Measurements from ENCODE around the gene TMEM238.
"Not testable (repeated sequence)": the region's sequence is repeated elsewhere in the genome, so short reads cannot be mapped to it uniquely, and the experiment has no call there.

Gene TMEM238

DNA sequence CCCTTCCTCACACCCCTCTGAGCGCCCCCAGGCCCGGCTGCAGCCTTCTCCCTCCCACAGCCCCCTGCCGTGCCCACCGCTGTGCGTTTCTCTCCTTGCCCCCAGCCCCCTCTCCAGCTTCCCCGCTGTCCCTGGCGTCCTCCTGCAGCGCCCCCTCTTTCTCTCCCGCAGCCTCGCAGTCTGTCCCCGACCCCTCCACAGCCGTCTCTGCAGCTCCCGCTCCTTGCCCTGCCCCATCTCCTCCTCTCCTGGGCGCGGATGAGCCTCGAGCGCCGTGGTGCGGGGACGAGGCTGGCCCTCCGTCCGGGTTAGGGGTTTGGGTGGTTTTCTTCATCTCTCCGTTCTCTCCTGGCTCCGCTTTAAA, 43.3 kb downstream of the TMEM238 start:
- Histone ChIP-seq H3K27ac (ENCODE audit: low read length) (no peak overlapping the region), H3K4me3 (ENCODE audit: low read depth in 1 of 2, low read length in 2 of 2) (peak overlapping the region; percentile 77 to 79), H3K9me3 (ENCODE audit: control insufficient read depth in 1 of 2, low read length in 2 of 2) (no peaks in the 10 kb centered on the region), H3K27me3 (ENCODE audit: low read depth, low read length) (no peaks in the 10 kb centered on the region), H3K4me1 (ENCODE audit: control insufficient read depth in 1 of 2, insufficient read depth in 2 of 2, low read length in 2 of 2) (peaks cover 3 to 26% of the 10 kb centered on the region in 2 donors), H3K36me3 (ENCODE audit: control insufficient read depth in 1 of 2, insufficient read depth in 2 of 2, low read length in 2 of 2) (peaks cover 9 to 25% of the 10 kb centered on the region in 2 donors)

DNA sequence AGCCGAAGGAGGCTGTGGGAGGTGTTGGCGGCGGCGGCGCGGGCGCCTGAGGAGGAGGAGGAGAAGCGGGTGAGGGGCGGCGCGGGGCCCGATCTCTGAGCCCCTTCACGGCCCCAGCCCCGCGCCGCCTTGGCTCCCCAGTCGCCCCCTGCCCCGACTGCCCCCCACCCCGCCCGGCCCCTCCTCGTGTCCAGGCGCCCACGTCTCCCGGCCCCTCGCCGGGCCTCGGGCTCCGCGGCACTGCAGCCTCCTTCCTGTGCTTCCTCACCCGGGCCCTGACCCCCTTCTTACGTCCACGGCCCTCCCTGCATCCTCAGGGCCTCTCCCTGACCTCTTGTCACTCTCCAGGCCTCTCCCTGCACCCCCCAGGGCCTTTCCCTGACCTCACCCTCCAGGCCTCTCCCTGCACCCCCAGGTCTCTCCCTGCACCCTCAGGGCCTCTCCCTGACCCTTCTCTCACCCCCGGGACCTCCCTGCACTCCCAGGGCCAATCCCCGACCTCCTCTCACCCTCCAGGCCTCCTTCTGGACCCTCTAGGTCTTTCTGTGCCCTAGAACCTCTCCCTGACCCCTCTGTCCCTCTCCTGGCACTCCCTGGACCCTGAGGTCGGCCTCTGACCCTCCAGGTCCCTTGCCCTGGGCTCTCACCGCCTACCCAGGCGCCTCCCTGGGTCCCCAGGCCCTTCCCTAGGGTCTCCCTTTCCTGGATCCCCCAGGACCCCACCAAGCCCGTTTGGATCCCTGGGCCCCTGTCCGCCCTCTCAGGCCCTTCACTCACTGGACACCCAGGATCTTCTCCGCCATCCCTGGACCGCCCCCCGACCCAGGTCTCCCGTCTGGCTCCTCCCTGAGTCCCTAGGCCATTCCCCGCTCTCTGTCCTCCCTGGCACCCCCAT, 44.0 kb downstream of the TMEM238 start:
- Histone ChIP-seq H3K4me1 (ENCODE audit: control insufficient read depth in 1 of 2, insufficient read depth in 2 of 2, low read length in 2 of 2) (peaks cover 3 to 22% of the 10 kb centered on the region in 2 donors), H3K27me3 (ENCODE audit: low read depth, low read length) (no peaks in the 10 kb centered on the region), H3K4me3 (ENCODE audit: low read depth in 1 of 2, low read length in 2 of 2) (peak overlapping the region; percentile 77 to 79), H3K27ac (ENCODE audit: low read length) (peak overlapping the region; percentile 86), H3K36me3 (ENCODE audit: control insufficient read depth in 1 of 2, insufficient read depth in 2 of 2, low read length in 2 of 2) (peaks cover 9 to 25% of the 10 kb centered on the region in 2 donors), H3K9me3 (ENCODE audit: control insufficient read depth in 1 of 2, low read length in 2 of 2) (no peaks in the 10 kb centered on the region)

DNA sequence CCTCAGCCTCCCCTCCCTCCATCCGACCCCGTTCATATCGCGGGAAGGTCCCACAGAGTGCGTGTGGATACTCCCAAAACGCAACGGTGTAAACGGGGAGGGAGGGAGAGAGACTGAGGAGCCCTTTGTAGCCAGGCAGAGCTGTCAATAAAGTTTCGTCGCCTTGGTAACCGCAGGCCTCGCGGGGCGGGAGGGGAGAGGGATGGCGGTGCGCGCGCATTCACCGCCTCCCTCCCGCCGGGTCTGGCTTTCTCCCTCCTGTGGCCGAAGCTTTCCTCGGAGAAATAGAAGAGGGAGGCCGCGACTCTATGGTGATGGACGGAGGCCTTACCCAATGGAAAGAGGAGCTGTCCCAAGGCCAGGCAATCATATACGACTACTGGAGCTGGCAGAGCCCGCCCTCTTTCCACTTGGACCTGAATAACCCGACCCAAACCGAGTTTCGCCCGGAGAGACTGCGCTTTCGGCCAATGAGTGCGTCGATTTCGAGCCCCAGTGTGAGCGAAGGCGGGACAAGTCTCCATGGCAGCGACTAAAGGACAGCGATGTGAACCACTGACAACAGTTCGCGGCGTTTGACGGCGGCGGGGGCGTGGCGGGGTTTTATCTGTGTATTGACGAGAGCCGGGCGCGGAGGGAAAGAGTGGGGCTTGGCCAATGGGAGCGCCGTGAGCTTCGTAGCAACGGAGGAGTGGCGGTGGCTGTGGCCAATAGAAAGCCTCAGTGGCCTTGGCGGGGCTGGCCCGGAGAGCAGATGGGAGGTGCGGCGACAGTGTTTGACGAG, 44.8 kb downstream of the TMEM238 start, which contains the start of gene KMT5C:
Gene KMT5C, plus strand, starts transcription at position 772 of the 784 bp plus-strand sequence. CDS start 2,061 bp downstream, outside the sequence.
- H3K4me1 ChIP-seq (ENCODE audit: control insufficient read depth in 1 of 2, insufficient read depth in 2 of 2, low read length in 2 of 2): peaks cover 3 to 22% of the 10 kb centered on the region in 2 donors
- no peaks in the 10 kb centered on the region for H3K9me3 ChIP-seq (ENCODE audit: control insufficient read depth in 1 of 2, low read length in 2 of 2)
- H3K4me3 ChIP-seq (ENCODE audit: low read depth in 1 of 2, low read length in 2 of 2): peak within 1 kb of the TSS; percentile 77 to 79
- H3K27me3 ChIP-seq (ENCODE audit: low read depth, low read length): no peaks in the 10 kb centered on the region
- peak within 1 kb of the TSS; percentile 96 for H3K27ac ChIP-seq (ENCODE audit: low read length)
- peaks cover 9 to 25% of the 10 kb centered on the region in 2 donors for H3K36me3 ChIP-seq (ENCODE audit: control insufficient read depth in 1 of 2, insufficient read depth in 2 of 2, low read length in 2 of 2)

DNA sequence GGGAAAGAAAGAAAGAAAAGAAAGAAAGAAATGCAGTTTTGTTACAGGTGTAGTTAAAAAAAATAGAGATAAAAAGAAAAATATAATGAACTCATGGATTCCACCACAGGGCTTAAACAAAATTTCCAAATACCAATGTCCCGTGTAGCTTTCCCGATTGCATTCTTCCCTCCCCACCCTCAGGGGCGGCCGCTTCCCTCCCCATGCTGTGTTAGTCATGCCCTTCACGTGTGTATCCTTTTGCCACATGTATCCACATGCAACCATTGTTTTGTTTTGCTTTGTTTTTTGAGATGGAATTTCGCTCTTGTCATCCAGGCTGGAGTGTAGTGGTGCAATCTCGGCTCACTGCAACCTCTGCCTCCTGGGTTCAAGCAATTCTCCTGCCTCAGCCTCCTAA, 48.0 kb downstream of the TMEM238 start:
- Histone ChIP-seq H3K9me3 (ENCODE audit: control insufficient read depth in 1 of 2, low read length in 2 of 2) (no peaks in the 10 kb centered on the region), H3K4me3 (ENCODE audit: low read depth in 1 of 2, low read length in 2 of 2) (no peak overlapping the region), H3K27me3 (ENCODE audit: low read depth, low read length) (no peaks in the 10 kb centered on the region), H3K27ac (ENCODE audit: low read length) (no peak overlapping the region), H3K4me1 (ENCODE audit: control insufficient read depth in 1 of 2, insufficient read depth in 2 of 2, low read length in 2 of 2) (peaks cover 3 to 16% of the 10 kb centered on the region in 2 donors), H3K36me3 (ENCODE audit: control insufficient read depth in 1 of 2, insufficient read depth in 2 of 2, low read length in 2 of 2) (peaks cover 0 to 2% of the 10 kb centered on the region in 2 donors)

DNA sequence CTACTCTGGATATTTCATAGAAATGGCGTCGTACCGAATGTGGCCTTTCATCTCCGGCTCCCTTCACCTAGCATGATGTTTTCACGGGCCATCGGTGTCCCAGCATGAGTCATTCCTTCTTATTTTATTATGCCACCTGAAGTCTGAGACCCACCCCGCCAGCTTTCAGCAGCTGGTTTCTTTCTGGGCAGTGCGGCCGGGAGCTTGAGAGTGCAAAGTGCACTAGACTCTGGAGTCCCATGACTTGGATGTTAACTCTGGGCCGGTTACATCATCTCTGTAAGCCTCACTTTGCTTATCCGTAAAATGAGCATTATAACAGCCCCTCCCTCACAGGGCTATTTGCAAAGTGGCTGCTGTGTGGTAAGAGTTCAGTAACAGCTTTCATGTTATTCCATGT, 50.2 kb downstream of the TMEM238 start:
- H3K27ac ChIP-seq (ENCODE audit: low read length): no peak overlapping the region
- H3K4me1 ChIP-seq (ENCODE audit: control insufficient read depth in 1 of 2, insufficient read depth in 2 of 2, low read length in 2 of 2): peaks cover 3 to 6% of the 10 kb centered on the region in 2 donors
- peaks cover 0 to under 1% of the 10 kb centered on the region in 2 donors for H3K36me3 ChIP-seq (ENCODE audit: control insufficient read depth in 1 of 2, insufficient read depth in 2 of 2, low read length in 2 of 2)
- H3K9me3 ChIP-seq (ENCODE audit: control insufficient read depth in 1 of 2, low read length in 2 of 2): no peaks in the 10 kb centered on the region
- no peaks in the 10 kb centered on the region for H3K27me3 ChIP-seq (ENCODE audit: low read depth, low read length)
- H3K4me3 ChIP-seq (ENCODE audit: low read depth in 1 of 2, low read length in 2 of 2): no peak overlapping the region

DNA sequence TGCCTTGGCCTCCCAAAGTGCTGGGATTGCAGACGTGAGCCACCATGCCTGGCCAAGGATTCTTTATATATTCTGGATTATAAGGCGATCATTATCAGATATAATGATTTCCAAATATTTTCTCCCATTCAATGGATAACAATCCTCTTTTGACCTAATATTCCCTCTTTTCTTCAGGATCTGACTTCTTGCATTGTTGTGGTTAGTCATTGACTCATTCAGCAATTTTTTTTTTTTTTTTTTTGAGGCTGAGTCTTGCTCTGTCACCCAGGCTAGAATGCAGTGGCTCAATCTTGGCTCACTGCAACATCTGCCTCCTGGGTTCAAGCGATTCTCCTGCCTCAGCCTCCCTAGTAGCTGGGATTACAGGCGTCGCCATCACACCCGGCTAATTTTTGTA, 54.3 kb downstream of the TMEM238 start:
- H3K9me3 ChIP-seq (ENCODE audit: control insufficient read depth in 1 of 2, low read length in 2 of 2); H3K27ac ChIP-seq (ENCODE audit: low read length); H3K36me3 ChIP-seq (ENCODE audit: control insufficient read depth in 1 of 2, insufficient read depth in 2 of 2, low read length in 2 of 2): not testable (repeated sequence)

More for the DNA sequence above, 54.3 kb downstream of the TMEM238 start:
- not testable (repeated sequence) for H3K4me3 ChIP-seq (ENCODE audit: low read depth in 1 of 2, low read length in 2 of 2); H3K4me1 ChIP-seq (ENCODE audit: control insufficient read depth in 1 of 2, insufficient read depth in 2 of 2, low read length in 2 of 2); H3K27me3 ChIP-seq (ENCODE audit: low read depth, low read length)

Measured in muscle layer of duodenum (tissue), 2 donors.